Dendritic cell treated with granulocyte-macrophage colony-stimulating factor and Interleukin-4, amounts not matched to agents 40 ng/mL and 50 ng/mL, for 4 days (primary cell): ENCODE measurements around the gene MBP.

Experiments
- H3K27ac Mint-ChIP-seq: one replicate; pipeline ENCODE4 v1.8.0; 2022; ENCODE audit warnings: mild to moderate bottlenecking, mixed read lengths
- H3K27me3 Mint-ChIP-seq: one replicate; pipeline ENCODE4 v1.8.0; 2022; ENCODE audit warnings: mild to moderate bottlenecking, mixed read lengths
- H3K36me3 Mint-ChIP-seq: one replicate; pipeline ENCODE4 v1.8.0; 2022; ENCODE audit warnings: low read depth, mixed read lengths
- H3K4me1 Mint-ChIP-seq: one replicate; pipeline ENCODE4 v1.8.0; 2022; ENCODE audit warnings: low read depth, mixed read lengths
- H3K4me3 Mint-ChIP-seq: one replicate; pipeline ENCODE4 v1.8.0; 2022; ENCODE audit warnings: mild to moderate bottlenecking, moderate library complexity, mixed read lengths
- H3K9me3 Mint-ChIP-seq: one replicate; pipeline ENCODE4 v1.8.0; 2022; ENCODE audit warnings: mixed read lengths
- intact Hi-C: fragments of 100-400 bp; cut with micrococcal nuclease; formaldehyde crosslinking; loops from one replicate; pipeline ENCODE4 v1.15.0; 2022

The MBP gene

GRCh38 chr18:76981396-76981968, 151.1 kb downstream of the MBP start:
- Mint-ChIP-seq H3K4me1 (peaks cover 17% of the 10 kb centered on the region), H3K36me3 (peaks cover 9% of the 10 kb centered on the region), H3K9me3 (no peaks in the 10 kb centered on the region), H3K27ac (peak overlapping the region; percentile 23), H3K4me3 (no peak overlapping the region), H3K27me3 (no peaks in the 10 kb centered on the region)
- intact Hi-C loops: loop anchor here (10.0 kb wide), 1 partner anchor 57 kb away; no protein-coding TSS in a partner anchor

- Mint-ChIP-seq H3K36me3 (peaks cover 9% of the 10 kb centered on the region), H3K4me1 (peaks cover 11% of the 10 kb centered on the region), H3K4me3 (no peak overlapping the region), H3K27ac (peak overlapping the region; percentile 23), H3K27me3 (no peaks in the 10 kb centered on the region), H3K9me3 (no peaks in the 10 kb centered on the region)
- intact Hi-C loops: loop anchor here (10.0 kb wide), 1 partner anchor 56 kb away; no protein-coding TSS in a partner anchor
Observed at GRCh38 chr18:76980663-76981395, 151.8 kb downstream of the MBP start.

GRCh38 chr18:76979906-76980305, 152.7 kb downstream of the MBP start:
- no peak overlapping the region for H3K27ac Mint-ChIP-seq
- H3K36me3 Mint-ChIP-seq: peaks cover 9% of the 10 kb centered on the region
- no peak overlapping the region for H3K4me3 Mint-ChIP-seq
- H3K4me1 Mint-ChIP-seq: peaks cover 8% of the 10 kb centered on the region
- H3K9me3 Mint-ChIP-seq: no peaks in the 10 kb centered on the region
- intact Hi-C loops: loop anchor here (10.0 kb wide), 1 partner anchor 55 kb away; no protein-coding TSS in a partner anchor
- no peaks in the 10 kb centered on the region for H3K27me3 Mint-ChIP-seq

DNA sequence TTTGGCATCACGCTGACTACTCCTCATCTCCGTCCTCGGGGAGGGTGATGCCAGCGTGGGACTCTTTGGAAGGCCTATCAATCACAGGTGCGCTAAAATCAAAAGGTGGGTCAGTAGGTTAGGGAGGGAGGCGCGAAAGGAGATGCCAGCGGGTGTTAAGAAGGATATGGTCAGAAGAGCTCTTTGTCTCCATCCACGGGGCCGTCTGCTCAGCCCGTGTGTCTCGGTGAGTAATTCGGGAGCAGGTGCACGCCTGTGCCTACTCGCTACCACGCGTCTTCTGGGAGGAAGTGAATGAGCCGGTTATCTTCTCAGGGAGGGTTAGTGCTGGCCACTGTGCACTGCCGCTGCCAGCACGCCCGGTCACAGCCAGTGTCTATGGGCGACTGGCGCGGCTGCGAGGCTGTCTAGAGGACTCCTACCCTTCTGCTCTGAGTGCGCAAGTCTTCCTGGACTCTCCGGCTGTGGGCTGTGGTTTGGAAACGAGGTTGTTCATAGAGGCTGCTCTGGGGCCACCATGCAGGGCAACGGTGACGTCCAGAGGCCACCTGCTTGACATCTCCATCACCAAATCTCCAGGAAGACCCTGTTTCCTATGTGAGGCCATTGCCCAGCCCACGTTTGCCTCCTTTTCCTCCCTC, 153.4 kb downstream of the MBP start:
- no peak overlapping the region for H3K27ac Mint-ChIP-seq
- H3K36me3 Mint-ChIP-seq: peaks cover 11% of the 10 kb centered on the region
- no peak overlapping the region for H3K4me3 Mint-ChIP-seq
- no peaks in the 10 kb centered on the region for H3K27me3 Mint-ChIP-seq
- H3K4me1 Mint-ChIP-seq: peaks cover 8% of the 10 kb centered on the region
- H3K9me3 Mint-ChIP-seq: no peaks in the 10 kb centered on the region
- intact Hi-C loops: no loop called here

DNA sequence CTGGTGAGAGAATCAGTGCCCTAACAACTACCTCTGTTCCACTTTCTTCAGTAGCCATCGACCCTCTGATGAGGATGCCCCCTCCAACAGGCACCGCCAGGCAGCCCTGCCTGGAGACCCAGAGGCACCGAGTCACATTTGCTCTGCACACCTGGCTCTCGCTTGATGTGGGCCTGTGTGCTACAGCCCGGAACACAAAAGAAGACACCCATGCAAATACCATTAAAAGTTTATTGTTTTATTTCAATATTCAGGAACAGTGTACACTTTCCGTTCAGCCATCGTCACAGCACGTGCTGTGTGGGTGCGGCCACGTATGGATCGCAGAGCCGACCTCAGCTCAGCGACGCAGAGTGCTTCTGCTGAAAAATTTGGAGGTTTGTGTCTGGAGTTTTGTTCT, 154.0 kb downstream of the MBP start:
- intact Hi-C loops: no loop called here
- Mint-ChIP-seq H3K4me1 (peaks cover 7% of the 10 kb centered on the region), H3K9me3 (no peaks in the 10 kb centered on the region), H3K27ac (no peak overlapping the region), H3K27me3 (no peaks in the 10 kb centered on the region), H3K36me3 (peaks cover 17% of the 10 kb centered on the region), H3K4me3 (no peak overlapping the region)

DNA sequence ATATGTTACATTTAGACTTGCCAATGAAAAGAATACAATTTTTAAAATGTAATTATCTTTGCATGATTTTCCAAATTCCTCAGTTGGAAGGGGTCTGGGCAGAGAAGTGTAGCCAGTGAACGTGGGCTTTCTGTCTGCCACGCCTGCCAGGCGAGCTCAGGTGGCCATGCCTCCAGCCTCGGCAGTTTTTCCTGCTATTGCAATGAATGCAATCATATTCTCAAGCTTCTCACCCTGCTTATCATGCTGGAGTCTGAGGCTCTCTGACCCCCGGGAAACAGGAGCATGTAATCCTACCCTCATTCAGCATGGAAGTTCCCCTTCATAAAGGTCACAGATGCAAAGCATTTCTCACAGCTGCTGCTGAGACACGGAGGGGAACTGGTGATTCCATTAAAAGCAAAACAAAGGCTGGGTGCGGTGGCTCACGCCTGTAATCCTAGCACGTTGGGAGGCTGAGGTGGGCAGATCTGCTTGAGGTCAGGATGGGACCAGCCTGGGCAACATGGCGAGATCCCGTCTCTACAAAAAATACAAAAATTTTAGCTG, 154.8 kb downstream of the MBP start:
- no peaks in the 10 kb centered on the region for H3K9me3 Mint-ChIP-seq
- no peaks in the 10 kb centered on the region for H3K27me3 Mint-ChIP-seq
- H3K4me3 Mint-ChIP-seq: no peak overlapping the region
- peaks cover 21% of the 10 kb centered on the region for H3K36me3 Mint-ChIP-seq
- H3K4me1 Mint-ChIP-seq: peaks cover 5% of the 10 kb centered on the region
- no peak overlapping the region for H3K27ac Mint-ChIP-seq
- intact Hi-C loops: no loop called here

- Mint-ChIP-seq H3K27ac (no peak overlapping the region), H3K36me3 (peaks cover 24% of the 10 kb centered on the region), H3K4me1 (peaks cover 8% of the 10 kb centered on the region), H3K4me3 (no peak overlapping the region), H3K27me3 (no peaks in the 10 kb centered on the region), H3K9me3 (no peaks in the 10 kb centered on the region)
- intact Hi-C loops: no loop called here
Observed at GRCh38 chr18:76977108-76977621, 155.4 kb downstream of the MBP start.

DNA sequence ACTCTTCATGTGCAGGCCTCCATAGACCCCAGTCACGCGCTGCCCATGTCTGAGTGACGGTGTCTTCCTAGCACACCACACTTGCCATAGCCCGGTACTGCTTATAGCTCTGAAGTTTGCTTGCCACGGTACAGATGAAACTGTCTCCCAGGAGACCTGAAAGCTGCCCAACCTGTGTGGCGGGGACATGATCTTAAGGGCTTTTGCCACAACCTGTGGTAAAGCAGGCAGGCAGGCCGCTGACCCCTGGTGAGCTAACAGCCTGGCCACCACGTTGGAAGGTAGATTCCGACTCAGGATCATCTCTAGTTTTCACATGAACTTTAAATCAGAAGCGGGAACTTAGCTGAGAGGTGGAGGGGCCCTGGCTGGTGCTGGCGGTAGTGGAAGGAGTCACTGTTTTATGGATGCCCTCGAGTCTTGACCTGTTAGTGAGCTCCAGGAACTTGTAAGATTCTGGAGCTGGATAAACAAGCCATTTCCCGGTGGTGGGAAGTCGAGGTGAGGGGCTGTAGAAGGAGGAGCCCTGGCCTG, 156.9 kb downstream of the MBP start:
- H3K27me3 Mint-ChIP-seq: no peaks in the 10 kb centered on the region
- no peaks in the 10 kb centered on the region for H3K9me3 Mint-ChIP-seq
- H3K27ac Mint-ChIP-seq: no peak overlapping the region
- intact Hi-C loops: no loop called here
- H3K4me3 Mint-ChIP-seq: no peak overlapping the region
- peaks cover 26% of the 10 kb centered on the region for H3K36me3 Mint-ChIP-seq
- H3K4me1 Mint-ChIP-seq: peaks cover 18% of the 10 kb centered on the region

DNA sequence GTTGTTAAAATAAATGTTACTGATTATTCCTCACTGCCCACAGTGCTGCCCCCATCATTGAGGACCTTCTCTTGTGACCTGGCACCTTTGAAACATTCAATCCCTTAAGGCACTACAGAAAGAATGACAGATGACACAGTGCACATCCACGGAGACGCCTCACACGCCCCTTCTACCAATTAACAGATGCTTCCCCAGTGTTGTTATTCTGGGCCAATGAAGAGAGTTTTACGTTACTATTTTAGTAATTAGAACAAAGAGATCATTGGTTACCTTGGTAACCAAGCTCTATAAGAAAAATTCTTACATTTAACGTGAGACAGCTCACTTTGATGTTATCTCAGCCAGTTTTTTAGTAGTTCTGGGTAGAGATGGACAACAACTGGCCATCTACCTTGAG, 158.2 kb downstream of the MBP start:
- no peaks in the 10 kb centered on the region for H3K9me3 Mint-ChIP-seq
- no peaks in the 10 kb centered on the region for H3K27me3 Mint-ChIP-seq
- intact Hi-C loops: no loop called here
- peaks cover 25% of the 10 kb centered on the region for H3K36me3 Mint-ChIP-seq
- peaks cover 18% of the 10 kb centered on the region for H3K4me1 Mint-ChIP-seq
- H3K4me3 Mint-ChIP-seq: no peak overlapping the region
- H3K27ac Mint-ChIP-seq: no peak overlapping the region

- Mint-ChIP-seq H3K4me1 (peaks cover 18% of the 10 kb centered on the region), H3K9me3 (no peaks in the 10 kb centered on the region), H3K36me3 (peaks cover 23% of the 10 kb centered on the region), H3K27me3 (no peaks in the 10 kb centered on the region), H3K4me3 (no peak overlapping the region), H3K27ac (no peak overlapping the region)
- intact Hi-C loops: no loop called here
Observed at GRCh38 chr18:76973520-76974266, 158.9 kb downstream of the MBP start.

- Mint-ChIP-seq H3K4me3 (no peak overlapping the region), H3K36me3 (peaks cover 22% of the 10 kb centered on the region), H3K4me1 (peaks cover 18% of the 10 kb centered on the region), H3K27me3 (no peaks in the 10 kb centered on the region), H3K9me3 (no peaks in the 10 kb centered on the region), H3K27ac (no peak overlapping the region)
- intact Hi-C loops: no loop called here
Observed at GRCh38 chr18:76972846-76973519, 159.6 kb downstream of the MBP start.

GRCh38 chr18:76972241-76972640, 160.3 kb downstream of the MBP start:
- Mint-ChIP-seq H3K27me3 (no peaks in the 10 kb centered on the region), H3K4me3 (no peak overlapping the region), H3K9me3 (no peaks in the 10 kb centered on the region), H3K36me3 (peaks cover 22% of the 10 kb centered on the region), H3K27ac (no peak overlapping the region), H3K4me1 (peaks cover 18% of the 10 kb centered on the region)
- intact Hi-C loops: no loop called here
